Bronchial epithelial cell (primary cell): Measurements from ENCODE around the gene CYP4B1. TPM values are rescaled to one million over a fixed set of nuclear protein-coding genes. Genes with fewer than 3 reads are reported as not detected.

Source experiments
- DNase-seq: peaks from one replicate; pipeline ENCODE4 v3.0.0-alpha.2; 2010; ENCODE audit warnings: low read depth
- FAIRE-seq: peaks from 2 replicates; lab custom pipeline; 2011; peaks lifted over from hg19 to GRCh38; lab: Jason Lieb, UNC
- H3K27me3 ChIP-seq: 2 replicates; pipeline ENCODE4 v1.5.1; 2011; ENCODE audit warnings: low read length; ENCODE audit not compliant: control insufficient read depth, insufficient read depth
- H3K36me3 ChIP-seq: 2 replicates; pipeline ENCODE4 v1.5.1; 2011; ENCODE audit warnings: low read length; ENCODE audit not compliant: control insufficient read depth, insufficient read depth
- H3K4me3 ChIP-seq: 2 replicates; pipeline ENCODE4 v1.5.1; 2011; ENCODE audit warnings: mild to moderate bottlenecking, low read depth, low read length, control low read depth
- CTCF ChIP-seq: IDR thresholded peaks from 2 replicates; pipeline ENCODE4 v1.5.1; 2011; ENCODE audit warnings: mild to moderate bottlenecking, moderate library complexity, low read length, control low read depth, inconsistent platforms; ENCODE audit not compliant: insufficient read depth, severe bottlenecking
- total RNA-seq: library from RNA; depleted of rRNA; stranded (reverse); fragments of >200 nt; gene quantifications from 2 replicates; pipeline ENCODE4 v1.2.1, GENCODE V29; 2014

CYP4B1 gene
- total RNA-seq, 1 donor from 2014 or later: not detected

GRCh38 chr1:46767649-46768282, 31.1 kb upstream of the CYP4B1 start:
- Histone ChIP-seq H3K27me3 (no peaks in the 10 kb centered on the region), H3K4me3 (no peak overlapping the region), H3K36me3 (no peaks in the 10 kb centered on the region)
- DNase-seq (no peak), FAIRE-seq (no peak)
- no peak for TF ChIP-seq CTCF

- H3K36me3 ChIP-seq: no peaks in the 10 kb centered on the region
- peak; percentile 7 for FAIRE-seq
- TF ChIP-seq CTCF: no peak
Measured at GRCh38 chr1:46768445-46768844, 30.4 kb upstream of the CYP4B1 start.

GRCh38 chr1:46769028-46769740, 29.7 kb upstream of the CYP4B1 start:
- H3K4me3 ChIP-seq: no peak overlapping the region

More at GRCh38 chr1:46768445-46768844, 30.4 kb upstream of the CYP4B1 start:
- DNase-seq: no peak
- H3K4me3 ChIP-seq: no peak overlapping the region
- H3K27me3 ChIP-seq: no peaks in the 10 kb centered on the region

GRCh38 chr1:46770541-46770940, 28.3 kb upstream of the CYP4B1 start:
- H3K27me3 ChIP-seq: no peaks in the 10 kb centered on the region
- H3K4me3 ChIP-seq: no peak overlapping the region
- no peak for TF ChIP-seq CTCF
- FAIRE-seq (no peak), DNase-seq (no peak)
- no peaks in the 10 kb centered on the region for H3K36me3 ChIP-seq

More at GRCh38 chr1:46769028-46769740, 29.7 kb upstream of the CYP4B1 start:
- Histone ChIP-seq H3K27me3 (no peaks in the 10 kb centered on the region), H3K36me3 (no peaks in the 10 kb centered on the region)
- no peak for FAIRE-seq
- TF ChIP-seq CTCF: no peak
- peak; percentile 13 for DNase-seq

GRCh38 chr1:46772571-46772970, 26.3 kb upstream of the CYP4B1 start:
- DNase-seq (no peak), FAIRE-seq (no peak)
- Histone ChIP-seq H3K36me3 (no peaks in the 10 kb centered on the region), H3K4me3 (no peak overlapping the region), H3K27me3 (no peaks in the 10 kb centered on the region)
- no peak for TF ChIP-seq CTCF
